GM12801 (cell line): ENCODE measurements around the gene CNRIP1.

Source experiments
- CTCF ChIP-seq: IDR thresholded peaks from one replicate; pipeline ENCODE4 v1.5.1; 2011; ENCODE audit warnings: control low read depth; ENCODE audit not compliant: insufficient read length; ENCODE audit errors: extremely low read depth

CNRIP1 gene

GRCh38 chr2:68287580-68288441, 31.9 kb downstream of the CNRIP1 start:
- TF ChIP-seq CTCF = no peak

GRCh38 chr2:68284896-68285295, 34.9 kb downstream of the CNRIP1 start:
- TF ChIP-seq CTCF = no peak

- TF ChIP-seq CTCF = no peak
Observed at GRCh38 chr2:68283419-68283812, 36.3 kb downstream of the CNRIP1 start.

GRCh38 chr2:68282811-68283418, 36.8 kb downstream of the CNRIP1 start:
- TF ChIP-seq CTCF = no peak

GRCh38 chr2:68280796-68281195, 39.0 kb downstream of the CNRIP1 start:
- no peak for TF ChIP-seq CTCF

- TF ChIP-seq CTCF = no peak
Observed at GRCh38 chr2:68280348-68280747, 39.4 kb downstream of the CNRIP1 start.

GRCh38 chr2:68279691-68280090, 40.1 kb downstream of the CNRIP1 start:
- no peak for TF ChIP-seq CTCF
